ENCODE results near the gene TECPR1.

GRCh38 chr7:98288064-98288823 lies 36.2 kb upstream of the TECPR1 start:
- TF ChIP-seq, protein P1, sequence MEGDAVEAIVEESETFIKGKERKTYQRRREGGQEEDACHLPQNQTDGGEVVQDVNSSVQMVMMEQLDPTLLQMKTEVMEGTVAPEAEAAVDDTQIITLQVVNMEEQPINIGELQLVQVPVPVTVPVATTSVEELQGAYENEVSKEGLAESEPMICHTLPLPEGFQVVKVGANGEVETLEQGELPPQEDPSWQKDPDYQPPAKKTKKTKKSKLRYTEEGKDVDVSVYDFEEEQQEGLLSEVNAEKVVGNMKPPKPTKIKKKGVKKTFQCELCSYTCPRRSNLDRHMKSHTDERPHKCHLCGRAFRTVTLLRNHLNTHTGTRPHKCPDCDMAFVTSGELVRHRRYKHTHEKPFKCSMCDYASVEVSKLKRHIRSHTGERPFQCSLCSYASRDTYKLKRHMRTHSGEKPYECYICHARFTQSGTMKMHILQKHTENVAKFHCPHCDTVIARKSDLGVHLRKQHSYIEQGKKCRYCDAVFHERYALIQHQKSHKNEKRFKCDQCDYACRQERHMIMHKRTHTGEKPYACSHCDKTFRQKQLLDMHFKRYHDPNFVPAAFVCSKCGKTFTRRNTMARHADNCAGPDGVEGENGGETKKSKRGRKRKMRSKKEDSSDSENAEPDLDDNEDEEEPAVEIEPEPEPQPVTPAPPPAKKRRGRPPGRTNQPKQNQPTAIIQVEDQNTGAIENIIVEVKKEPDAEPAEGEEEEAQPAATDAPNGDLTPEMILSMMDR (IDR thresholded peaks at IDR 0.05) = no peak
- no peak for TF ChIP-seq EZH2 (IDR thresholded peaks at IDR 0.05; ENCODE audit: borderline replicate concordance, insufficient read depth, low read depth, low read length, poor library complexity, severe bottlenecking)

Data from B cell (primary cell).